ENCODE results near the gene MBD5.
"Not testable (repeated sequence)": the region's sequence is repeated elsewhere in the genome, so short reads cannot be mapped to it uniquely, and the experiment has no call there.

MBD5 gene

GRCh38 chr2:148525130-148525529, 504.2 kb downstream of the MBD5 start:
- no peak for DNase-seq (ENCODE audit: low read depth)

GRCh38 chr2:148526509-148527346, 505.8 kb downstream of the MBD5 start:
- DNase-seq (ENCODE audit: low read depth), result no peak

GRCh38 chr2:148527488-148528340, 506.8 kb downstream of the MBD5 start:
- no peak for DNase-seq (ENCODE audit: low read depth)

GRCh38 chr2:148528356-148529064, 507.6 kb downstream of the MBD5 start:
- DNase-seq (ENCODE audit: low read depth), result no peak

- no peak for DNase-seq (ENCODE audit: low read depth)
These were observed 508.9 kb downstream of the MBD5 start for GRCh38 chr2:148529745-148530144.

- no peak for DNase-seq (ENCODE audit: low read depth)
These were observed 509.5 kb downstream of the MBD5 start for GRCh38 chr2:148530350-148530749.

GRCh38 chr2:148531235-148531634, 510.3 kb downstream of the MBD5 start:
- DNase-seq (ENCODE audit: low read depth), result no peak

GRCh38 chr2:148531669-148532428, 511.0 kb downstream of the MBD5 start:
- DNase-seq (ENCODE audit: low read depth), result no peak

GRCh38 chr2:148533004-148533403, 512.1 kb downstream of the MBD5 start:
- no peak for DNase-seq (ENCODE audit: low read depth)

- no peak for DNase-seq (ENCODE audit: low read depth)
These were observed 512.8 kb downstream of the MBD5 start for GRCh38 chr2:148533685-148534084.

- DNase-seq (ENCODE audit: low read depth), result no peak
These were observed 513.7 kb downstream of the MBD5 start for GRCh38 chr2:148534416-148535204.

- DNase-seq (ENCODE audit: low read depth), result no peak
These were observed 517.5 kb downstream of the MBD5 start for GRCh38 chr2:148538375-148538774.

- no peak for DNase-seq (ENCODE audit: low read depth)
These were observed 519.1 kb downstream of the MBD5 start for GRCh38 chr2:148540022-148540421.

GRCh38 chr2:148541792-148542191, 520.9 kb downstream of the MBD5 start:
- DNase-seq (ENCODE audit: low read depth), result no peak

GRCh38 chr2:148542614-148543013, 521.7 kb downstream of the MBD5 start:
- DNase-seq (ENCODE audit: low read depth), result no peak

- not testable (repeated sequence) for DNase-seq (ENCODE audit: low read depth)
These were observed 522.2 kb downstream of the MBD5 start for GRCh38 chr2:148543088-148543540.

GRCh38 chr2:148545390-148546256, 524.7 kb downstream of the MBD5 start:
- no peak for DNase-seq (ENCODE audit: low read depth)

GRCh38 chr2:148546270-148546669, 525.4 kb downstream of the MBD5 start:
- DNase-seq (ENCODE audit: low read depth), result no peak

GRCh38 chr2:148548716-148549400, 528.0 kb downstream of the MBD5 start:
- DNase-seq (ENCODE audit: low read depth), result no peak
